Measurements from ENCODE around the gene ZNF22.
"Not testable (repeated sequence)": the region's sequence is repeated elsewhere in the genome, so short reads cannot be mapped to it uniquely, and the experiment has no call there.

Gene ZNF22

GRCh38 chr10:44992732-44993225 lies 7.9 kb upstream of the ZNF22 start:
- no peak for DNase-seq

GRCh38 chr10:44993226-44993921 lies 7.3 kb upstream of the ZNF22 start:
- no peak for DNase-seq

- no peak for DNase-seq
Observed at GRCh38 chr10:44993922-44994751, 6.6 kb upstream of the ZNF22 start.

- DNase-seq = no peak
Observed at GRCh38 chr10:44994752-44995530, 5.8 kb upstream of the ZNF22 start.

GRCh38 chr10:44995581-44995913 lies 5.2 kb upstream of the ZNF22 start:
- DNase-seq = no peak

- no peak for DNase-seq
Observed at GRCh38 chr10:44995914-44996669, 4.6 kb upstream of the ZNF22 start.

GRCh38 chr10:44997105-44997748 lies 3.5 kb upstream of the ZNF22 start:
- no peak for DNase-seq

- DNase-seq = no peak
Observed at GRCh38 chr10:44998146-44998631, 2.5 kb upstream of the ZNF22 start.

- no peak for DNase-seq
Observed at GRCh38 chr10:45000138-45000751, 478 bp upstream of the ZNF22 start.

- DNase-seq = peak; percentile 47
Observed at GRCh38 chr10:45001381-45002148, 842 bp downstream of the ZNF22 start.

- DNase-seq = no peak
Observed at GRCh38 chr10:45003432-45004000, 2.8 kb downstream of the ZNF22 start.

- DNase-seq = no peak
Observed at GRCh38 chr10:45004661-45005060, 3.9 kb downstream of the ZNF22 start.

GRCh38 chr10:45005284-45005683 lies 4.6 kb downstream of the ZNF22 start:
- DNase-seq = no peak

GRCh38 chr10:45006276-45007030 lies 5.7 kb downstream of the ZNF22 start:
- no peak for DNase-seq

GRCh38 chr10:45008524-45009161 lies 7.9 kb downstream of the ZNF22 start:
- DNase-seq = no peak

- not testable (repeated sequence) for DNase-seq
Observed at GRCh38 chr10:45014557-45014956, 13.8 kb downstream of the ZNF22 start.

GRCh38 chr10:45015590-45015989 lies 14.9 kb downstream of the ZNF22 start:
- DNase-seq = no peak

GRCh38 chr10:45023426-45023825 lies 22.7 kb downstream of the ZNF22 start:
- DNase-seq = no peak

- DNase-seq = no peak
Observed at GRCh38 chr10:45034301-45034700, 33.6 kb downstream of the ZNF22 start.
